Stomach (tissue), 9 donors: ENCODE data around the gene FAM110D. TPM values are rescaled to one million over a fixed set of nuclear protein-coding genes. Genes with fewer than 3 reads are reported as not detected.
A peak's percentile ranks its signal among the peaks of the same experiment; 100 is the strongest.

Experiments used
- DNase-seq, 2 donors: peaks; one replicate each; pipeline versions ENCODE4 v3.0.0 to v3.0.0-alpha.2; 2013 to 2019
- H3K27ac ChIP-seq, 5 donors: fragments of 200-600 bp in 4 of 5; sonication (generic) in 4 of 5; one replicate each; pipeline ENCODE4 v1.5.1; 2013 to 2019; ENCODE audit warnings: mild to moderate bottlenecking in 1 of 5, moderate library complexity in 1 of 5
- H3K27me3 ChIP-seq, 3 donors: fragments of 200-600 bp; sonication (generic); one replicate each; pipeline ENCODE4 v1.5.1; 2017 to 2019; ENCODE audit warnings: mixed run types in 1 of 3
- H3K36me3 ChIP-seq, 4 donors: fragments of 200-600 bp; sonication (generic); 1 replicate in 3 of 4; 2 replicates in 1 of 4; pipeline ENCODE4 v1.5.1; 2016 to 2019
- H3K4me1 ChIP-seq, 4 donors: fragments of 200-600 bp; sonication (generic); one replicate each; pipeline ENCODE4 v1.5.1; 2016 to 2019
- H3K4me3 ChIP-seq, 4 donors: fragments of 200-600 bp; sonication (generic) in 3 of 4; one replicate each; pipeline ENCODE4 v1.5.1; 2016 to 2019; ENCODE audit warnings: mild to moderate bottlenecking in 1 of 4
- H3K9me3 ChIP-seq, 4 donors: fragments of 200-600 bp; sonication (generic); one replicate each; pipeline ENCODE4 v1.5.1; 2016 to 2019
- CTCF ChIP-seq, 7 experiments: fragments of 450-650 bp in 4 of 7; fragments of 200-600 bp in 3 of 7; sonication (generic) in 3 of 7; IDR thresholded peaks; one replicate each; pipeline ENCODE4 v1.5.1; 2016 to 2019; ENCODE audit warnings: antibody characterized with exemption in 7 of 7, control low read depth in 2 of 7, mild to moderate bottlenecking in 1 of 7
- EP300 ChIP-seq: sonication (generic); formaldehyde crosslinking; IDR thresholded peaks from one replicate; pipeline ENCODE4 v1.6.1; 2017; ENCODE audit warnings: antibody characterized with exemption
- POLR2A ChIP-seq, 4 donors: fragments of 450-650 bp; IDR thresholded peaks; one replicate each; pipeline ENCODE4 v1.6.1; 2016; ENCODE audit warnings: antibody characterized with exemption in 4 of 4, control low read depth in 2 of 4, mild to moderate bottlenecking in 1 of 4, moderate library complexity in 1 of 4
- POLR2AphosphoS5 ChIP-seq, 3 donors: sonication (generic); formaldehyde crosslinking; IDR thresholded peaks; one replicate each; pipeline ENCODE4 v1.6.1; 2016; ENCODE audit warnings: antibody characterized with exemption in 3 of 3
- WGBS, 5 donors: extraction: QIAGEN DNeasy Blood & Tissue Kit in 3 of 5; methylation state at CpG; one replicate each; pipeline versions ENCODE4 v1.1.5 to v1.1.7; 2013 to 2018; 5-methylcytosine and 5-hydroxymethylcytosine counted together
- intact Hi-C: fragments of 100-400 bp; cut with DNase I; formaldehyde crosslinking; loops from one replicate; pipeline ENCODE4 v1.15.1; 2023; ENCODE audit warnings: low total_unique reads
- polyA plus RNA-seq, 3 donors: library from polyadenylated mRNA; stranded (reverse); fragments of 200-250 nt; gene quantifications; one replicate each; pipeline ENCODE4 v1.2.3, GENCODE V29; 2013
- total RNA-seq, 5 donors: library from RNA; depleted of rRNA; stranded (reverse); fragments of >200 nt; gene quantifications; one replicate each; pipeline versions ENCODE4 v1.1.0 to v1.2.3, GENCODE V29; 2014 to 2016
- donor health status: healthy with polysubstance abuse.
- donor health status: Bipolar disorder and iron deficiency.
- donor health status: healthy.

The FAM110D gene
- total and polyA plus RNA-seq, 8 donors, result 1.00 to 15.6 (median 1.4) TPM; not detected in 3

- Histone ChIP-seq H3K27ac (peak overlapping the region in 4 of 5 donors; percentile 74 to 91 (median 80)), H3K36me3 (peaks cover 0 to 20% (median 1%) of the 10 kb centered on the region in 4 donors), H3K4me1 (peaks cover 22 to 80% (median 49%) of the 10 kb centered on the region in 4 donors), H3K4me3 (no peak overlapping the region), H3K9me3 (no peaks in the 10 kb centered on the region), H3K27me3 (no peaks in the 10 kb centered on the region)
- intact Hi-C loops, result no loop called here
- no peak for TF ChIP-seq CTCF (IDR thresholded peaks at IDR 0.05)
- TF ChIP-seq EP300, result no peak
- no peak for DNase-seq
Measured at GRCh38 chr1:26125382-26125781, 33.5 kb upstream of the FAM110D start.

GRCh38 chr1:26125946-26126320 lies 32.9 kb upstream of the FAM110D start:
- WGBS, 5 donors, result 30 to 52% (median 36%) methylated on average over 1 of the region's 1 CpG
- TF ChIP-seq POLR2A (IDR thresholded peaks at IDR 0.05) (no peak), CTCF (IDR thresholded peaks at IDR 0.05) (no peak)
- no peaks in the 10 kb centered on the region for H3K9me3 ChIP-seq
- DNase-seq, result no peak
- no peak overlapping the region for H3K4me3 ChIP-seq
- H3K36me3 ChIP-seq, result peaks cover 0 to 14% (median 0%) of the 10 kb centered on the region in 4 donors
- no peaks in the 10 kb centered on the region for H3K27me3 ChIP-seq
- peaks cover 22 to 75% (median 49%) of the 10 kb centered on the region in 4 donors for H3K4me1 ChIP-seq
- intact Hi-C loops, result no loop called here
- H3K27ac ChIP-seq, result peak overlapping the region in 4 of 5 donors; percentile 74 to 91 (median 80)

GRCh38 chr1:26126321-26127084 lies 32.4 kb upstream of the FAM110D start:
- H3K9me3 ChIP-seq, result no peaks in the 10 kb centered on the region
- 32 to 56% (median 43%) methylated on average over 9 of the region's 9 CpGs for WGBS, 5 donors
- TF ChIP-seq POLR2AphosphoS5 (IDR thresholded peaks at IDR 0.05) (peak in 2 of 3 donors; percentile 47 to 79), CTCF (IDR thresholded peaks at IDR 0.05) (no peak), POLR2A (IDR thresholded peaks at IDR 0.05) (no peak)
- peaks cover 22 to 69% (median 46%) of the 10 kb centered on the region in 4 donors for H3K4me1 ChIP-seq
- DNase-seq, result peak; percentile 56 to 85
- intact Hi-C loops, result no loop called here
- H3K27ac ChIP-seq, result peak overlapping the region; percentile 74 to 94 (median 85)
- H3K4me3 ChIP-seq, result peak overlapping the region in 1 of 4 donors; percentile 17
- no peaks in the 10 kb centered on the region for H3K27me3 ChIP-seq
- peaks cover 0 to 14% (median 0%) of the 10 kb centered on the region in 4 donors for H3K36me3 ChIP-seq

GRCh38 chr1:26127235-26128163 lies 31.4 kb upstream of the FAM110D start:
- peak in 1 of 2 donors; percentile 32 for DNase-seq
- H3K27ac ChIP-seq, result peak overlapping the region; percentile 74 to 94 (median 85)
- 23 to 39% (median 30%) methylated on average over 13 of the region's 13 CpGs for WGBS, 5 donors
- H3K4me3 ChIP-seq, result peak overlapping the region in 1 of 4 donors; percentile 17
- H3K4me1 ChIP-seq, result peaks cover 22 to 59% (median 41%) of the 10 kb centered on the region in 4 donors
- intact Hi-C loops, result no loop called here
- TF ChIP-seq POLR2AphosphoS5 (IDR thresholded peaks at IDR 0.05) (peak in 1 of 3 donors; percentile 11), POLR2A (IDR thresholded peaks at IDR 0.05) (no peak)
- no peaks in the 10 kb centered on the region for H3K9me3 ChIP-seq
- peaks cover 0 to 3% (median 0%) of the 10 kb centered on the region in 3 donors for H3K27me3 ChIP-seq
- peaks cover 0 to 6% (median 0%) of the 10 kb centered on the region in 4 donors for H3K36me3 ChIP-seq
